Large intestine (tissue), 12 donors: ENCODE results near the gene DTX3L. TPM values are rescaled to one million over a fixed set of nuclear protein-coding genes. Genes with fewer than 3 reads are reported as not detected.

Experiments used
- DNase-seq, 2 donors: peaks; one replicate each; pipeline versions ENCODE4 v3.0.0 to v3.0.0-alpha.2; 2013
- H3K27ac ChIP-seq: one replicate; pipeline ENCODE4 v1.5.1; 2013; ENCODE audit warnings: low read length
- H3K27me3 ChIP-seq: 2 replicates; pipeline ENCODE4 v1.6.1; 2013; ENCODE audit warnings: low read length; ENCODE audit not compliant: control insufficient read depth, insufficient read depth
- H3K36me3 ChIP-seq: 2 replicates; pipeline ENCODE4 v1.6.1; 2013; ENCODE audit warnings: low read length; ENCODE audit not compliant: control insufficient read depth, insufficient read depth
- H3K4me1 ChIP-seq: one replicate; pipeline ENCODE4 v1.6.1; 2013; ENCODE audit warnings: low read length; ENCODE audit not compliant: control insufficient read depth, insufficient read depth
- H3K4me3 ChIP-seq: one replicate; pipeline ENCODE4 v1.5.1; 2013; ENCODE audit warnings: low read length
- H3K9me3 ChIP-seq: one replicate; pipeline ENCODE4 v1.6.1; 2013; ENCODE audit warnings: mild to moderate bottlenecking, low read depth, low read length, moderate library complexity; ENCODE audit not compliant: control insufficient read depth
- WGBS: methylation state at CpG from one replicate; pipeline ENCODE4 v1.1.5; 2013; ENCODE audit warnings: low lambda C conversion rate; ENCODE audit not compliant: insufficient coverage; 5-methylcytosine and 5-hydroxymethylcytosine counted together
- long read RNA-seq, 11 donors: transcript quantifications; one replicate each; lab custom pipeline, GENCODE V29; 2026
- polyA plus RNA-seq: library from polyadenylated mRNA; unstranded; fragments of 120-200 nt; gene quantifications from one replicate; pipeline ENCODE4 v1.2.1, GENCODE V29; 2013

The DTX3L gene
- 34.0 TPM for polyA plus RNA-seq
- long read RNA-seq, donor 1, full-length matches to known transcripts = 1 of 1 reads
- long read RNA-seq, donor 1, partial matches to known transcripts = 0 of 1 reads
- long read RNA-seq, donor 1, other reads (novel, unspliced or antisense) = 0 of 1 reads
- long read RNA-seq, donor 2, full-length matches to known transcripts = 3 of 10 reads
- long read RNA-seq, donor 2, partial matches to known transcripts = 7 of 10 reads
- long read RNA-seq, donor 2, other reads (novel, unspliced or antisense) = 0 of 10 reads
- long read RNA-seq, donor 3 = 0 reads
- long read RNA-seq, donor 4, full-length matches to known transcripts = 1 of 18 reads
- long read RNA-seq, donor 4, partial matches to known transcripts = 17 of 18 reads
- long read RNA-seq, donor 4, other reads (novel, unspliced or antisense) = 0 of 18 reads
- long read RNA-seq, donor 5, full-length matches to known transcripts = 2 of 2 reads
- long read RNA-seq, donor 5, partial matches to known transcripts = 0 of 2 reads
- long read RNA-seq, donor 5, other reads (novel, unspliced or antisense) = 0 of 2 reads
- long read RNA-seq, donor 6, full-length matches to known transcripts = 3 of 3 reads
- long read RNA-seq, donor 6, partial matches to known transcripts = 0 of 3 reads
- long read RNA-seq, donor 6, other reads (novel, unspliced or antisense) = 0 of 3 reads
- long read RNA-seq, donor 7 = 0 reads
- long read RNA-seq, donor 8, full-length matches to known transcripts = 2 of 2 reads
- long read RNA-seq, donor 8, partial matches to known transcripts = 0 of 2 reads
- long read RNA-seq, donor 8, other reads (novel, unspliced or antisense) = 0 of 2 reads
- long read RNA-seq, donor 9, full-length matches to known transcripts = 1 of 1 reads
- long read RNA-seq, donor 9, partial matches to known transcripts = 0 of 1 reads
- long read RNA-seq, donor 9, other reads (novel, unspliced or antisense) = 0 of 1 reads
- long read RNA-seq, donor 10, full-length matches to known transcripts = 4 of 74 reads
- long read RNA-seq, donor 10, partial matches to known transcripts = 70 of 74 reads
- long read RNA-seq, donor 10, other reads (novel, unspliced or antisense) = 0 of 74 reads
- long read RNA-seq, donor 11 = 0 reads

- Histone ChIP-seq H3K4me3 (peak within 1 kb of the TSS; percentile 83), H3K36me3 (peaks cover 36% of the 10 kb centered on the region), H3K27ac (peak within 1 kb of the TSS; percentile 95), H3K4me1 (peaks cover 4% of the 10 kb centered on the region), H3K9me3 (peaks cover 3% of the 10 kb centered on the region), H3K27me3 (no peaks in the 10 kb centered on the region)
- DNase-seq = peak; percentile 89 to 95
- no CpG with 5 or more reads among the region's 56 CpGs for WGBS
Measured at GRCh38 chr3:122564155-122564912, at the start of gene DTX3L, which contains the start of gene PARP9. Gene DTX3L (plus strand): TSS chr3:122564338. CDS start chr3:122564427, 89 bp downstream. Gene PARP9 (minus strand): TSS chr3:122564300. CDS start chr3:122559620, 4,680 bp downstream.

- peak overlapping the region; percentile 75 for H3K4me3 ChIP-seq
- WGBS = 58% methylated on average over 3 of the region's 19 CpGs
- H3K27ac ChIP-seq = no peak overlapping the region
Measured at GRCh38 chr3:122515020-122515468, 49.1 kb upstream of the DTX3L start.

DNA sequence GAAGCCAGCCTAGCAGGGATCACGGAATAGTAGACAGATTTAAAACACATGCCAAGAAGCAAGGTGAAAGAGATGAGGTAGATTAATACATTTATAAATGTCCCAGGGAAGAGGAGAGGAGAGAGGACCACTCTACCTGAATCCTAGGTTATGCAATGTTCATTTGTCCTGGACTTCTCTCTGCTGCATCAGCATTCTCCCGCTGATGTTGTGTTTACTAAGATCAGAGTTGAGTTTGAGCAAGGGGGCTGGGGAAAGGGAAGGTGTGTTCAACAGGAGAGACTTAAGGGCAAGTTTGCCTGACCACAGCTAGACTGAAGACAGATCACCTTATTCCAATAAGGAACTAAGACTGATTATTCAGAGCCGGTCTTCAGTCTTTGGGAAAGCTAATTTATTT is 48.3 kb upstream of the DTX3L start:
- H3K36me3 ChIP-seq = no peaks in the 10 kb centered on the region
- no peak overlapping the region for H3K4me3 ChIP-seq
- H3K27me3 ChIP-seq = no peaks in the 10 kb centered on the region
- H3K27ac ChIP-seq = peak overlapping the region; percentile 54
- H3K4me1 ChIP-seq = peaks cover 4% of the 10 kb centered on the region
- no CpG with 5 or more reads among the region's 3 CpGs for WGBS
- H3K9me3 ChIP-seq = no peaks in the 10 kb centered on the region
- DNase-seq = peak; percentile 41 to 71

More at GRCh38 chr3:122515020-122515468, 49.1 kb upstream of the DTX3L start:
- H3K27me3 ChIP-seq = no peaks in the 10 kb centered on the region
- peaks cover 4% of the 10 kb centered on the region for H3K4me1 ChIP-seq
- H3K36me3 ChIP-seq = no peaks in the 10 kb centered on the region
- no peak for DNase-seq
- H3K9me3 ChIP-seq = no peaks in the 10 kb centered on the region

GRCh38 chr3:122516846-122517360 is 47.2 kb upstream of the DTX3L start:
- Histone ChIP-seq H3K36me3 (no peaks in the 10 kb centered on the region), H3K4me3 (no peak overlapping the region), H3K27me3 (no peaks in the 10 kb centered on the region), H3K4me1 (peaks cover 2% of the 10 kb centered on the region), H3K9me3 (no peaks in the 10 kb centered on the region), H3K27ac (no peak overlapping the region)
- no peak for DNase-seq
- no CpG with 5 or more reads among the region's 6 CpGs for WGBS

DNA sequence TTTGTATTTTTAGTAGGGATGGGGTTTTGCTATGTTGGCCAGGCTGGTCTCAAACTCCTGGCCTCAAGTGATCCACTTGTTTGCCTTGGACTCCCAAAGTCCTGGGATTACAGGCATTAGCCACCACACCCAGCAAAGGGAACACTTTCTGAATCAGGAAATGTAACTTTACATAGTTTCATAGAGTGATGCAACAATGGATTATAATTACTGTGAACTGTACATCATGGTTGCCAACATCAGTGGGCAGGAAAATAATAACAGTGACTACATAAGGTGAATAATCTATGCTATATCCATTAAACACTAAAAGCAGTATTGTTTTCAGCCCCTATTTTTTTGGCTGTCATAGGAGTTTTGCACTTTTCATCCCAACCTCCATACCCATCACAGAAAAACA is 44.4 kb upstream of the DTX3L start:
- H3K27ac ChIP-seq = no peak overlapping the region
- H3K36me3 ChIP-seq = no peaks in the 10 kb centered on the region
- no peak for DNase-seq
- H3K4me3 ChIP-seq = no peak overlapping the region
- no peaks in the 10 kb centered on the region for H3K4me1 ChIP-seq
- no peaks in the 10 kb centered on the region for H3K9me3 ChIP-seq
- H3K27me3 ChIP-seq = no peaks in the 10 kb centered on the region

- H3K9me3 ChIP-seq = no peaks in the 10 kb centered on the region
- no peak overlapping the region for H3K27ac ChIP-seq
- DNase-seq = no peak
- H3K27me3 ChIP-seq = no peaks in the 10 kb centered on the region
- H3K4me3 ChIP-seq = no peak overlapping the region
- WGBS = no CpG with 5 or more reads among the region's 4 CpGs
- no peaks in the 10 kb centered on the region for H3K4me1 ChIP-seq
- no peaks in the 10 kb centered on the region for H3K36me3 ChIP-seq
Measured at GRCh38 chr3:122520861-122521260, 43.3 kb upstream of the DTX3L start.

GRCh38 chr3:122523317-122523716 is 40.8 kb upstream of the DTX3L start:
- Histone ChIP-seq H3K27ac (no peak overlapping the region), H3K4me1 (no peaks in the 10 kb centered on the region), H3K9me3 (no peaks in the 10 kb centered on the region), H3K27me3 (no peaks in the 10 kb centered on the region), H3K4me3 (no peak overlapping the region), H3K36me3 (peaks cover 4% of the 10 kb centered on the region)
- 100% methylated on average over 4 of the region's 11 CpGs for WGBS
- DNase-seq = no peak

DNA sequence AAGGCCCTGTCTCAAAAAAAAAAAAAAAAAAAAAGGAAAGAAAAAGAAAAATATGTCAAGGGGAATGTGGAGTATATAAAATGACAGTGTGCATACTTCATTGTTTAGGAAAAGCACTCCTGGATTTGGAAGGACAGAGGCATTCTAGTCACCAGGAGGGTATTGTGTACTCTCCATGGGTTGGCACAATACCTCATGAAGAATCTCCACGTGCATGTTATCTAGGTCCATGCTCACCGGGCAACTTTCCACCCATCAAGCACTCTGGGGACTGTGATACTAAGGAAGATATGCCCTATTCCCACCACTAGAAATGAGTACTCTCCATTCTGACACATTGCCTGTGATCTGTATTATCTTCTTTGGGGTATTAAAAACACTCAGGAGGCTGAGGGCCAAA is 34.0 kb upstream of the DTX3L start:
- Histone ChIP-seq H3K27ac (no peak overlapping the region), H3K27me3 (no peaks in the 10 kb centered on the region), H3K9me3 (no peaks in the 10 kb centered on the region), H3K4me3 (no peak overlapping the region), H3K4me1 (peaks cover 5% of the 10 kb centered on the region), H3K36me3 (peaks cover 49% of the 10 kb centered on the region)
- DNase-seq = no peak
- no CpG with 5 or more reads among the region's 2 CpGs for WGBS

GRCh38 chr3:122533480-122533879 is 30.7 kb upstream of the DTX3L start:
- DNase-seq = no peak
- Histone ChIP-seq H3K27me3 (no peaks in the 10 kb centered on the region), H3K27ac (no peak overlapping the region), H3K9me3 (no peaks in the 10 kb centered on the region), H3K4me1 (peaks cover 11% of the 10 kb centered on the region), H3K4me3 (no peak overlapping the region), H3K36me3 (peaks cover 52% of the 10 kb centered on the region)
- 86% methylated on average over 2 of the region's 2 CpGs for WGBS
